Activated naive CD4-positive, alpha-beta T cell treated with anti-CD3 and anti-CD28 coated beads for 36 hours (primary cell): ENCODE results near the gene NAV2. TPM values are rescaled to one million over a fixed set of nuclear protein-coding genes. Genes with fewer than 3 reads are reported as not detected.

ENCODE experiments used
- CTCF ChIA-PET: fragments of 350-600 bp; sonication (Branson Sonifier 250); formaldehyde crosslinking; loops from one replicate; lab custom pipeline; 2021; ENCODE audit warnings: antibody characterized with exemption; lab: Charles Lee
- DNase-seq: peaks from one replicate; pipeline ENCODE4 v3.0.0-alpha.2; 2020
- H3K27ac Mint-ChIP-seq: one replicate; pipeline ENCODE4 v1.8.0; 2021; ENCODE audit warnings: mild to moderate bottlenecking, mixed read lengths
- H3K27me3 Mint-ChIP-seq: one replicate; pipeline ENCODE4 v1.8.0; 2021; ENCODE audit warnings: low read depth, mixed read lengths
- H3K36me3 Mint-ChIP-seq: one replicate; pipeline ENCODE4 v1.8.0; 2021; ENCODE audit warnings: low read depth, mixed read lengths
- H3K4me1 Mint-ChIP-seq: one replicate; pipeline ENCODE4 v1.8.0; 2021; ENCODE audit warnings: low read depth, mixed read lengths
- H3K4me3 Mint-ChIP-seq: one replicate; pipeline ENCODE4 v1.8.0; 2021; ENCODE audit warnings: mild to moderate bottlenecking, moderate library complexity, mixed read lengths
- H3K9me3 Mint-ChIP-seq: one replicate; pipeline ENCODE4 v1.8.0; 2021; ENCODE audit warnings: mixed read lengths
- intact Hi-C: fragments of 100-400 bp; cut with micrococcal nuclease; formaldehyde crosslinking; loops from one replicate; pipeline ENCODE4 v1.15.1; 2023
- total RNA-seq, 2 experiments: library from RNA; stranded (reverse); gene quantifications; one replicate each; pipeline ENCODE4 v1.2.3, GENCODE V29; 2021

The NAV2 gene
- total RNA-seq, 2 experiments from 2014 or later: 0.20 to 0.41 TPM

- CTCF ChIA-PET: interaction anchor here (0.6 kb wide), 1 partner anchor 344 kb away, joined by 5 read pairs; no protein-coding TSS in a partner anchor
- Mint-ChIP-seq H3K36me3 (no peaks in the 10 kb centered on the region), H3K27me3 (peaks cover 16% of the 10 kb centered on the region), H3K9me3 (no peaks in the 10 kb centered on the region), H3K27ac (no peak overlapping the region), H3K4me1 (no peaks in the 10 kb centered on the region), H3K4me3 (no peak overlapping the region)
- intact Hi-C loops: no loop called here
- no peak for DNase-seq
These were observed 109.9 kb downstream of the NAV2 start for GRCh38 chr11:19822531-19822930.

- no peak for DNase-seq
- peaks cover 1% of the 10 kb centered on the region for H3K27me3 Mint-ChIP-seq
- intact Hi-C loops: no loop called here
- H3K4me3 Mint-ChIP-seq: no peak overlapping the region
- H3K9me3 Mint-ChIP-seq: no peaks in the 10 kb centered on the region
- no peaks in the 10 kb centered on the region for H3K4me1 Mint-ChIP-seq
- H3K27ac Mint-ChIP-seq: no peak overlapping the region
- no peaks in the 10 kb centered on the region for H3K36me3 Mint-ChIP-seq
- CTCF ChIA-PET: no interaction called here
These were observed 114.0 kb downstream of the NAV2 start for GRCh38 chr11:19826606-19827005.

- DNase-seq: no peak
- intact Hi-C loops: no loop called here
- CTCF ChIA-PET: no interaction called here
- Mint-ChIP-seq H3K4me1 (no peaks in the 10 kb centered on the region), H3K36me3 (no peaks in the 10 kb centered on the region), H3K27ac (peak overlapping the region; percentile 43), H3K9me3 (no peaks in the 10 kb centered on the region), H3K4me3 (no peak overlapping the region), H3K27me3 (no peaks in the 10 kb centered on the region)
These were observed 114.9 kb downstream of the NAV2 start for GRCh38 chr11:19827399-19828135.

- peak overlapping the region; percentile 5 for H3K27ac Mint-ChIP-seq
- H3K4me3 Mint-ChIP-seq: no peak overlapping the region
- intact Hi-C loops: no loop called here
- H3K27me3 Mint-ChIP-seq: no peaks in the 10 kb centered on the region
- H3K36me3 Mint-ChIP-seq: no peaks in the 10 kb centered on the region
- no peaks in the 10 kb centered on the region for H3K4me1 Mint-ChIP-seq
- CTCF ChIA-PET: no interaction called here
- peaks cover 2% of the 10 kb centered on the region for H3K9me3 Mint-ChIP-seq
- no peak for DNase-seq
These were observed 115.9 kb downstream of the NAV2 start for GRCh38 chr11:19828382-19829108.

GRCh38 chr11:19829109-19829837, 116.6 kb downstream of the NAV2 start:
- intact Hi-C loops: no loop called here
- H3K27ac Mint-ChIP-seq: no peak overlapping the region
- H3K4me1 Mint-ChIP-seq: no peaks in the 10 kb centered on the region
- no peak for DNase-seq
- H3K4me3 Mint-ChIP-seq: no peak overlapping the region
- CTCF ChIA-PET: no interaction called here
- H3K27me3 Mint-ChIP-seq: no peaks in the 10 kb centered on the region
- H3K9me3 Mint-ChIP-seq: peaks cover 2% of the 10 kb centered on the region
- no peaks in the 10 kb centered on the region for H3K36me3 Mint-ChIP-seq

GRCh38 chr11:19832086-19832750, 119.6 kb downstream of the NAV2 start:
- Mint-ChIP-seq H3K9me3 (peaks cover 2% of the 10 kb centered on the region), H3K27me3 (no peaks in the 10 kb centered on the region), H3K4me1 (no peaks in the 10 kb centered on the region), H3K36me3 (no peaks in the 10 kb centered on the region), H3K4me3 (no peak overlapping the region), H3K27ac (no peak overlapping the region)
- intact Hi-C loops: no loop called here
- CTCF ChIA-PET: no interaction called here
- DNase-seq: no peak

GRCh38 chr11:19832901-19833300, 120.3 kb downstream of the NAV2 start:
- intact Hi-C loops: no loop called here
- no peak overlapping the region for H3K4me3 Mint-ChIP-seq
- no peak for DNase-seq
- no peaks in the 10 kb centered on the region for H3K36me3 Mint-ChIP-seq
- CTCF ChIA-PET: no interaction called here
- H3K9me3 Mint-ChIP-seq: peaks cover 2% of the 10 kb centered on the region
- no peaks in the 10 kb centered on the region for H3K4me1 Mint-ChIP-seq
- no peak overlapping the region for H3K27ac Mint-ChIP-seq
- no peaks in the 10 kb centered on the region for H3K27me3 Mint-ChIP-seq

- intact Hi-C loops: no loop called here
- Mint-ChIP-seq H3K27me3 (no peaks in the 10 kb centered on the region), H3K27ac (no peak overlapping the region), H3K36me3 (no peaks in the 10 kb centered on the region), H3K4me1 (no peaks in the 10 kb centered on the region), H3K4me3 (no peak overlapping the region), H3K9me3 (peaks cover 2% of the 10 kb centered on the region)
- CTCF ChIA-PET: no interaction called here
- no peak for DNase-seq
These were observed 122.1 kb downstream of the NAV2 start for GRCh38 chr11:19834771-19835170.

- H3K36me3 Mint-ChIP-seq: no peaks in the 10 kb centered on the region
- H3K27me3 Mint-ChIP-seq: no peaks in the 10 kb centered on the region
- CTCF ChIA-PET: no interaction called here
- intact Hi-C loops: no loop called here
- no peak for DNase-seq
- H3K27ac Mint-ChIP-seq: no peak overlapping the region
- H3K4me1 Mint-ChIP-seq: no peaks in the 10 kb centered on the region
- peaks cover 2% of the 10 kb centered on the region for H3K9me3 Mint-ChIP-seq
- H3K4me3 Mint-ChIP-seq: no peak overlapping the region
These were observed 124.0 kb downstream of the NAV2 start for GRCh38 chr11:19836666-19837065.

GRCh38 chr11:19838994-19839768, 126.5 kb downstream of the NAV2 start:
- CTCF ChIA-PET: no interaction called here
- Mint-ChIP-seq H3K9me3 (no peaks in the 10 kb centered on the region), H3K36me3 (no peaks in the 10 kb centered on the region), H3K27ac (no peak overlapping the region), H3K4me1 (no peaks in the 10 kb centered on the region), H3K27me3 (no peaks in the 10 kb centered on the region), H3K4me3 (no peak overlapping the region)
- DNase-seq: no peak
- intact Hi-C loops: no loop called here

GRCh38 chr11:19840961-19841360, 128.3 kb downstream of the NAV2 start:
- CTCF ChIA-PET: interaction anchor here (0.5 kb wide), 1 partner anchor 288 kb away, joined by 3 read pairs; no protein-coding TSS in a partner anchor
- intact Hi-C loops: no loop called here
- Mint-ChIP-seq H3K27me3 (peaks cover 6% of the 10 kb centered on the region), H3K27ac (no peak overlapping the region), H3K4me3 (no peak overlapping the region), H3K36me3 (no peaks in the 10 kb centered on the region), H3K9me3 (no peaks in the 10 kb centered on the region), H3K4me1 (no peaks in the 10 kb centered on the region)
- DNase-seq: no peak
